Measurements from ENCODE around the gene R3HDML. TPM values are rescaled to one million over a fixed set of nuclear protein-coding genes. Genes with fewer than 3 reads are reported as not detected.

Gene R3HDML
- total RNA-seq, 2 experiments from 2014 or later = not detected

DNA sequence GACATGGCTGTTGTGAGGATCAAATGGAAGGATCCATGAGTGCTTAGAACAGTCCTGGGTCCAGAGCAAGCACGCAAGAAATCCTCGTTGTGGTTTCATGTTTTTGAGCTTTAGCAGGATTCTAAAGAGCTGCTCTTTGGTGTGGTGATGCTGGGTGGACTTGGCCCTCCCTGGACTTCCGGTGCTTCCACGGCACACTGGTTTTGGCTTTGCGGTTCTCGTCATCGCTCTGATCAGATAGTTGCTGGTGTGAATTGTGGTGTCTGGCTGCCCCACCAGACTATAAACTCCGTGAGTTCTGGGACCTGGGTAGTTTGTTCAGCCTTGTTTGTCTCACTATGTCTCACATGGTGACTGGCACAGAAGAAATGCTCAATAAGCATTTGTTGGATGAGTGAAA lies 21.9 kb downstream of the R3HDML start:
- Mint-ChIP-seq H3K9me3 (no peaks in the 10 kb centered on the region), H3K36me3 (ENCODE audit: low read depth) (no peaks in the 10 kb centered on the region), H3K27ac (no peak overlapping the region), H3K4me1 (ENCODE audit: low read depth) (no peaks in the 10 kb centered on the region), H3K27me3 (peaks cover 27% of the 10 kb centered on the region), H3K4me3 (no peak overlapping the region)
- H3K27me3 ChIP-seq (ENCODE audit: control insufficient read depth in 1 of 2, insufficient read depth in 2 of 2, low read length in 2 of 2) = peaks cover 0 to 4% of the 10 kb centered on the region in 2 experiments
- DNase-seq (no peak), ATAC-seq (ENCODE audit: poor library complexity) (no peak)
- POLR2A ChIA-PET = no interaction called here
- intact Hi-C loops (cut with DNase I, micrococcal nuclease) = no loop called here
- no peaks in the 10 kb centered on the region for H3K36me3 ChIP-seq (ENCODE audit: insufficient read depth, low read length)
- CTCF ChIA-PET = no interaction called here
- TF ChIP-seq, protein P1, sequence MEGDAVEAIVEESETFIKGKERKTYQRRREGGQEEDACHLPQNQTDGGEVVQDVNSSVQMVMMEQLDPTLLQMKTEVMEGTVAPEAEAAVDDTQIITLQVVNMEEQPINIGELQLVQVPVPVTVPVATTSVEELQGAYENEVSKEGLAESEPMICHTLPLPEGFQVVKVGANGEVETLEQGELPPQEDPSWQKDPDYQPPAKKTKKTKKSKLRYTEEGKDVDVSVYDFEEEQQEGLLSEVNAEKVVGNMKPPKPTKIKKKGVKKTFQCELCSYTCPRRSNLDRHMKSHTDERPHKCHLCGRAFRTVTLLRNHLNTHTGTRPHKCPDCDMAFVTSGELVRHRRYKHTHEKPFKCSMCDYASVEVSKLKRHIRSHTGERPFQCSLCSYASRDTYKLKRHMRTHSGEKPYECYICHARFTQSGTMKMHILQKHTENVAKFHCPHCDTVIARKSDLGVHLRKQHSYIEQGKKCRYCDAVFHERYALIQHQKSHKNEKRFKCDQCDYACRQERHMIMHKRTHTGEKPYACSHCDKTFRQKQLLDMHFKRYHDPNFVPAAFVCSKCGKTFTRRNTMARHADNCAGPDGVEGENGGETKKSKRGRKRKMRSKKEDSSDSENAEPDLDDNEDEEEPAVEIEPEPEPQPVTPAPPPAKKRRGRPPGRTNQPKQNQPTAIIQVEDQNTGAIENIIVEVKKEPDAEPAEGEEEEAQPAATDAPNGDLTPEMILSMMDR (IDR thresholded peaks at IDR 0.05) = no peak
- H3K9me3 ChIP-seq (ENCODE audit: control insufficient read depth in 1 of 2, insufficient read depth in 1 of 2, low read length in 2 of 2) = no peaks in the 10 kb centered on the region
- H3K27ac ChIP-seq (ENCODE audit: low read depth in 1 of 2, low read length in 2 of 2) = no peak overlapping the region
- no peak overlapping the region for H3K4me3 ChIP-seq (ENCODE audit: low read length)
- no peaks in the 10 kb centered on the region for H3K4me1 ChIP-seq (ENCODE audit: insufficient read depth, low read length)

DNA sequence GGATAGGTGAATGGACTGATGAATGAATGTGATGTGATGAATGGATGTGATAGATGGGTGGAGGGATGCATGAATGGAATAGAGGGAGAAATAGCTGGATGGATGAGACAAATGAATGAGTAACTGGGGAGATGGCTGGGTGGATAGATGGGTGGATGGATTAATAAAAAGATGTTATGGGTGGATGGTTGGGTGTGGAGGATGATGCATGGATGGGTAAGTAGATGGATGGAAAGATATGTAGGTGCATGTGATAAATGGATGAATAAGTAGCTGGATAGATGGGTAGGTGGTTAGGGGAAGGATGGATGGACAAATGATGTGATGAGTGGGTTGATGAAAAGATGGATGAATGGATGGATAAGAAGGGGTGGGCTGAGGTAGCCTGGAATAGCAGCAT lies 23.4 kb downstream of the R3HDML start:
- TF ChIP-seq, protein P1 (IDR thresholded peaks at IDR 0.05) = no peak
- Histone ChIP-seq H3K36me3 (ENCODE audit: insufficient read depth, low read length) (no peaks in the 10 kb centered on the region), H3K9me3 (ENCODE audit: control insufficient read depth in 1 of 2, insufficient read depth in 1 of 2, low read length in 2 of 2) (no peaks in the 10 kb centered on the region), H3K4me1 (ENCODE audit: insufficient read depth, low read length) (no peaks in the 10 kb centered on the region), H3K27ac (ENCODE audit: low read depth in 1 of 2, low read length in 2 of 2) (no peak overlapping the region), H3K4me3 (ENCODE audit: low read length) (no peak overlapping the region), H3K27me3 (ENCODE audit: control insufficient read depth in 1 of 2, insufficient read depth in 2 of 2, low read length in 2 of 2) (peaks cover 0 to 4% of the 10 kb centered on the region in 2 experiments)
- DNase-seq (no peak), ATAC-seq (ENCODE audit: poor library complexity) (no peak)
- intact Hi-C loops (cut with DNase I, micrococcal nuclease) = no loop called here
- H3K4me3 Mint-ChIP-seq = no peak overlapping the region
- H3K36me3 Mint-ChIP-seq (ENCODE audit: low read depth) = no peaks in the 10 kb centered on the region
- H3K4me1 Mint-ChIP-seq (ENCODE audit: low read depth) = no peaks in the 10 kb centered on the region
- no peak overlapping the region for H3K27ac Mint-ChIP-seq
- ChIA-PET CTCF (no interaction called here), POLR2A (interaction anchor here (0.6 kb wide), 1 partner anchor 94 kb away, joined by 3 read pairs; no protein-coding TSS in a partner anchor)
- peaks cover 15% of the 10 kb centered on the region for H3K27me3 Mint-ChIP-seq
- H3K9me3 Mint-ChIP-seq = no peaks in the 10 kb centered on the region

DNA sequence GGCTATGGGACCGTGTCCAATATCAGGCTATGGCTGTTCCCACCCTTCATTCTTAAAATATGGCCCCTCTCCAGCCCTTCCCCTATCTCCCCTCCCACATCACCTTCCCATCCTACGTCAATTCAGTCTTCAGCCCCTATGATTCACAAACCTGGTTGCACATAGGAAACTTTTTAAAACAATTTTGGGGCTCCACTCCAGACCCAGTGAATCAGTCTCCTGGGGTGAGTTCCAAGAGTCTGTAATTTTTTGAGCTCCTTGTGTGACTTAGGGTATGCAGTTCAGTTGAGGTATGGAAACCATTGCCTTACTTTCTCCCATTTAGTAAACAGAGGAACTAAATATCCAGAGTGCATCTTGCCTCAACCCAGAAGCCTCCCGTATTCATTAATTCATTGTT lies 24.2 kb downstream of the R3HDML start:
- no peak for ATAC-seq (ENCODE audit: poor library complexity)
- Mint-ChIP-seq H3K4me1 (ENCODE audit: low read depth) (no peaks in the 10 kb centered on the region), H3K36me3 (ENCODE audit: low read depth) (no peaks in the 10 kb centered on the region), H3K27me3 (peaks cover 14% of the 10 kb centered on the region), H3K9me3 (no peaks in the 10 kb centered on the region), H3K4me3 (no peak overlapping the region), H3K27ac (no peak overlapping the region)
- TF ChIP-seq, protein P1 (IDR thresholded peaks at IDR 0.05) = no peak
- no peak for DNase-seq
- no peaks in the 10 kb centered on the region for H3K36me3 ChIP-seq (ENCODE audit: insufficient read depth, low read length)
- H3K27ac ChIP-seq (ENCODE audit: low read depth in 1 of 2, low read length in 2 of 2) = no peak overlapping the region
- H3K27me3 ChIP-seq (ENCODE audit: control insufficient read depth in 1 of 2, insufficient read depth in 2 of 2, low read length in 2 of 2) = peaks cover 0 to 2% of the 10 kb centered on the region in 2 experiments
- ChIA-PET POLR2A (no interaction called here), CTCF (no interaction called here)
- intact Hi-C loops (cut with DNase I, micrococcal nuclease) = no loop called here
- H3K9me3 ChIP-seq (ENCODE audit: control insufficient read depth in 1 of 2, insufficient read depth in 1 of 2, low read length in 2 of 2) = no peaks in the 10 kb centered on the region
- no peaks in the 10 kb centered on the region for H3K4me1 ChIP-seq (ENCODE audit: insufficient read depth, low read length)
- H3K4me3 ChIP-seq (ENCODE audit: low read length) = no peak overlapping the region

Data from CD4-positive, alpha-beta T cell (primary cell).